GM19455 (cell line): ENCODE results near the gene PPP4C.
"Not testable (repeated sequence)": the region's sequence is repeated elsewhere in the genome, so short reads cannot be mapped to it uniquely, and the experiment has no call there.

ENCODE experiments used
- ATAC-seq: cut with Tn5 transposase; IDR thresholded peaks from one replicate; pipeline ENCODE4 v1.9.1; 2021; ENCODE audit not compliant: unreplicated experiment

PPP4C gene

GRCh38 chr16:30121741-30122571 is 46.2 kb downstream of the PPP4C start:
- ATAC-seq, result no peak

DNA sequence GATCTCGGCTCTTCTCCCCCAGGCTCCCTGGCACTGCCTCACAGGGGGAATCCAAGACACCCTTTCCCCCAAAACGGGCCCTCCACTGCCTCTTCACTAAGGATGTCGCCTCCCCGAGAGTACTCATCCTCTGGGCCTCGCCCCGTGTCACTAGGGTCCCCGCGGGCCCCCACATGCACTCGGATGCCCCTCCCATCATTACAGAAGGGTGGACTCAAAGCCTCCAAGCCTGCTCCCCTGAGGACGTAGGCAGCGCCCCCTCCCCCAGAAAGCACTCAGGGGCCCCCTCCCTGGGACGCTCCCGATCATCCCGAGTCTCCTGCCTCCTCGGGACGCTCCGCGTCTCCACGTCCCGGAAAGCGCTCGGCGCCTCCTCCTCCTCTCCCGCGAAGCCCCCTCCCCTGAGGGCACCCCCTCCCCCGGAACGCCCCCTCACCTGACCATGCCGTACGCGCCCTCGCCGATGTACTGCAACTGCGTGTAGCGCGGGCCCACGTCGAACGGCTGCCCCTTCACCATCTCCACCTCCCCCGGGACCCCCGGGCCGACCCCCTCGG is 46.9 kb downstream of the PPP4C start:
- ATAC-seq, result no peak

GRCh38 chr16:30124985-30125379 is 49.2 kb downstream of the PPP4C start:
- no peak for ATAC-seq

GRCh38 chr16:30125690-30126089 is 49.9 kb downstream of the PPP4C start:
- not testable (repeated sequence) for ATAC-seq

GRCh38 chr16:30127993-30128392 is 52.2 kb downstream of the PPP4C start:
- no peak for ATAC-seq

DNA sequence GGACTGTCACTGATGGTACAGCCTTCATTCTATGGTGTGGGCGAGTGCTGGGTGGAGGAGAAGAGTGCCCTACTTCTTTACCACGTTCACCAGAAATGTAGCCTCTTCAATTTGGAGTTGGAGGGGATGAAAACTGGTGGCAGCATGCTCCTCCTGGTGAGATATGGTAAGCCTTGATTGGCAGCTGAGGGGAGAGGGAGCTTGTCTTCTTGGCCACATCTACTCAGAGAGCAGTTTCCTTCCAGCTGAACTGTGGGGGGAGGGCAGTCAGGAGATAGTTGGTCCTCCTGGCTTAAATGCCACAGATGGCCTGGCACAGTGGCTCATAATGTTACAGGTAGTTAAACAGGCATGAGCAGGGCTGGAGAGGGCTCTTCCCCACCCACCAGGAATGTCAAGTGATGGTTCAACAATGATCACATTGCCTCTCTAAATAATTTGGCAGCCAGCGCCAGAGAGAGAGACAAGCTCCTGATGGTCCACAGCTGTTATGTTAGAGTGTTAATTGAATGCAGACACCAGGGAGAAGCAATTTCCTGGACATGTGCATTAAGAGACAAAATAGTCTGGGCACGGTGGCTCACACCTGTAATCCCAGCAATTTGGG is 56.2 kb downstream of the PPP4C start:
- ATAC-seq, result no peak

DNA sequence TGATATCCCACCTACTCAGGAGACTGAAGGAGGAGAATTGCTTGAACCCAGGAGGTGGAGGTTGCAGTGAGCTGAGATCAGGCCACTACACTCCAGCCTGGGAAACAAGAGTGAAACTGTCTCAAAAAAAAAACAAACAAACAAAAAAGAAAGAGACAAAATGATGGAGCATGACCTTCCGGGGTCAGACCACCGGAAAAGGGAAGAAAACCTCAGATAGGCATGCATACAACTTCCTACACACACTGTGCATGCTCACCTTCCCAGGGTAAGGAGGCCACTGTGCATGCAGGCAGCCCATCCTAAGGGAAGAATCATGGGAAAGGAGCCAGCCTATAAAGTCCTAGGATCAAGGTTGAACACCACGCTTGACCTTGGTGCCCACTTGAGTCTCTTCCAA is 56.8 kb downstream of the PPP4C start:
- no peak for ATAC-seq
